ENCODE results near the gene PIK3C2G. TPM values are rescaled to one million over a fixed set of nuclear protein-coding genes. Genes with fewer than 3 reads are reported as not detected.

The PIK3C2G gene
- total RNA-seq, 1 experiment from 2014 or later, result not detected

GRCh38 chr12:18454330-18454729 is 193.0 kb downstream of the PIK3C2G start:
- Histone ChIP-seq H3K4me3 (replicated peaks in 1 of 2; ENCODE audit: low read depth in 1 of 2, low read length in 2 of 2) (no peak overlapping the region), H4K20me1 (ENCODE audit: insufficient read depth) (no peaks in the 10 kb centered on the region), H3K36me3 (ENCODE audit: control insufficient read depth in 1 of 2, insufficient read depth in 2 of 2, low read length in 2 of 2) (no peaks in the 10 kb centered on the region), H3K9me2 (ENCODE audit: insufficient read depth) (no peaks in the 10 kb centered on the region), H2AFZ (ENCODE audit: low read depth, low read length, poor library complexity, severe bottlenecking) (no peak overlapping the region), H3K4me2 (ENCODE audit: low read length) (no peak overlapping the region), H3K4me1 (ENCODE audit: control insufficient read depth in 1 of 2, insufficient read depth in 2 of 2, low read length in 2 of 2) (no peaks in the 10 kb centered on the region), H3K79me2 (ENCODE audit: insufficient read depth, low read length) (no peaks in the 10 kb centered on the region), H3K27ac (ENCODE audit: low read depth, low read length) (no peak overlapping the region), H3K9ac (ENCODE audit: low read length) (no peak overlapping the region), H3K27me3 (ENCODE audit: insufficient read depth, low read length) (no peaks in the 10 kb centered on the region), H3K9me3 (ENCODE audit: control insufficient read depth in 1 of 2, insufficient read depth in 1 of 2, low read depth in 1 of 2, low read length in 2 of 2) (no peaks in the 10 kb centered on the region)
- TF ChIP-seq ZNF274 (IDR thresholded peaks at IDR 0.05; ENCODE audit: low read depth, low read length), result no peak
- no peak for TF ChIP-seq ATF3 (IDR thresholded peaks at IDR 0.05)
- no peak for TF ChIP-seq POLR2AphosphoS5 (IDR thresholded peaks at IDR 0.05; ENCODE audit: low read depth, low read length)
- TF ChIP-seq, protein P1, sequence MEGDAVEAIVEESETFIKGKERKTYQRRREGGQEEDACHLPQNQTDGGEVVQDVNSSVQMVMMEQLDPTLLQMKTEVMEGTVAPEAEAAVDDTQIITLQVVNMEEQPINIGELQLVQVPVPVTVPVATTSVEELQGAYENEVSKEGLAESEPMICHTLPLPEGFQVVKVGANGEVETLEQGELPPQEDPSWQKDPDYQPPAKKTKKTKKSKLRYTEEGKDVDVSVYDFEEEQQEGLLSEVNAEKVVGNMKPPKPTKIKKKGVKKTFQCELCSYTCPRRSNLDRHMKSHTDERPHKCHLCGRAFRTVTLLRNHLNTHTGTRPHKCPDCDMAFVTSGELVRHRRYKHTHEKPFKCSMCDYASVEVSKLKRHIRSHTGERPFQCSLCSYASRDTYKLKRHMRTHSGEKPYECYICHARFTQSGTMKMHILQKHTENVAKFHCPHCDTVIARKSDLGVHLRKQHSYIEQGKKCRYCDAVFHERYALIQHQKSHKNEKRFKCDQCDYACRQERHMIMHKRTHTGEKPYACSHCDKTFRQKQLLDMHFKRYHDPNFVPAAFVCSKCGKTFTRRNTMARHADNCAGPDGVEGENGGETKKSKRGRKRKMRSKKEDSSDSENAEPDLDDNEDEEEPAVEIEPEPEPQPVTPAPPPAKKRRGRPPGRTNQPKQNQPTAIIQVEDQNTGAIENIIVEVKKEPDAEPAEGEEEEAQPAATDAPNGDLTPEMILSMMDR (IDR thresholded peaks at IDR 0.05 in 2 of 3, conservative IDR thresholded peaks at IDR 0.05 in 1 of 3; ENCODE audit: borderline replicate concordance in 1 of 3, insufficient read depth in 1 of 3, low read depth in 2 of 3, low read length in 2 of 3), result no peak
- TF ChIP-seq JUND (IDR thresholded peaks at IDR 0.05), result no peak
- TF ChIP-seq CBX3 (IDR thresholded peaks at IDR 0.05; ENCODE audit: low read depth), result no peak
- TF ChIP-seq ZFX (IDR thresholded peaks at IDR 0.05), result no peak
- TF ChIP-seq SRF (IDR thresholded peaks at IDR 0.05; ENCODE audit: low read depth), result no peak
- TF ChIP-seq ELF1 (IDR thresholded peaks at IDR 0.05; ENCODE audit: borderline replicate concordance, low read depth), result no peak
- TF ChIP-seq POLR2A (IDR thresholded peaks at IDR 0.05; ENCODE audit: borderline replicate concordance, extremely low read depth, insufficient read depth, insufficient read length), result no peak
- TF ChIP-seq, protein P2, sequence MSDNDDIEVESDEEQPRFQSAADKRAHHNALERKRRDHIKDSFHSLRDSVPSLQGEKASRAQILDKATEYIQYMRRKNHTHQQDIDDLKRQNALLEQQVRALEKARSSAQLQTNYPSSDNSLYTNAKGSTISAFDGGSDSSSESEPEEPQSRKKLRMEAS (IDR thresholded peaks at IDR 0.05), result no peak
- TF ChIP-seq FOSL1 (IDR thresholded peaks at IDR 0.05; ENCODE audit: low read depth), result no peak
- TF ChIP-seq SP1 (IDR thresholded peaks at IDR 0.05; ENCODE audit: low read depth), result no peak
- no peak for TF ChIP-seq EZH2phosphoT487 (IDR thresholded peaks at IDR 0.05; ENCODE audit: borderline replicate concordance)
- TF ChIP-seq EGR1 (IDR thresholded peaks at IDR 0.05; ENCODE audit: low read depth), result no peak
- TF ChIP-seq RAD21 (IDR thresholded peaks at IDR 0.05; ENCODE audit: low read depth), result no peak
- ATAC-seq, result no peak
- RAD21 ChIA-PET (ENCODE audit: low non-redundant PET in 1 of 2, low total read pairs in 2 of 2, uncharacterized antibody in 2 of 2, unreplicated experiment in 2 of 2), result no interaction called here
- intact Hi-C loops (cut with micrococcal nuclease), result no loop called here
- CTCF ChIA-PET, result no interaction called here
- no TSS peak for BruUV-seq (replicated peaks)
- POLR2A ChIA-PET, result no interaction called here
- no peak for DNase-seq (ENCODE audit: low read depth, low spot score)

All from HCT116 (cell line).